Measurements from ENCODE around the gene CACNA2D3.
"Not testable (repeated sequence)": the region's sequence is repeated elsewhere in the genome, so short reads cannot be mapped to it uniquely, and the experiment has no call there.

The CACNA2D3 gene

GRCh38 chr3:55042591-55042990, 920.2 kb downstream of the CACNA2D3 start:
- DNase-seq, result no peak

- no peak for DNase-seq
Measured at GRCh38 chr3:55044486-55044885, 922.1 kb downstream of the CACNA2D3 start.

- no peak for DNase-seq
Measured at GRCh38 chr3:55059027-55059629, 936.8 kb downstream of the CACNA2D3 start.

DNA sequence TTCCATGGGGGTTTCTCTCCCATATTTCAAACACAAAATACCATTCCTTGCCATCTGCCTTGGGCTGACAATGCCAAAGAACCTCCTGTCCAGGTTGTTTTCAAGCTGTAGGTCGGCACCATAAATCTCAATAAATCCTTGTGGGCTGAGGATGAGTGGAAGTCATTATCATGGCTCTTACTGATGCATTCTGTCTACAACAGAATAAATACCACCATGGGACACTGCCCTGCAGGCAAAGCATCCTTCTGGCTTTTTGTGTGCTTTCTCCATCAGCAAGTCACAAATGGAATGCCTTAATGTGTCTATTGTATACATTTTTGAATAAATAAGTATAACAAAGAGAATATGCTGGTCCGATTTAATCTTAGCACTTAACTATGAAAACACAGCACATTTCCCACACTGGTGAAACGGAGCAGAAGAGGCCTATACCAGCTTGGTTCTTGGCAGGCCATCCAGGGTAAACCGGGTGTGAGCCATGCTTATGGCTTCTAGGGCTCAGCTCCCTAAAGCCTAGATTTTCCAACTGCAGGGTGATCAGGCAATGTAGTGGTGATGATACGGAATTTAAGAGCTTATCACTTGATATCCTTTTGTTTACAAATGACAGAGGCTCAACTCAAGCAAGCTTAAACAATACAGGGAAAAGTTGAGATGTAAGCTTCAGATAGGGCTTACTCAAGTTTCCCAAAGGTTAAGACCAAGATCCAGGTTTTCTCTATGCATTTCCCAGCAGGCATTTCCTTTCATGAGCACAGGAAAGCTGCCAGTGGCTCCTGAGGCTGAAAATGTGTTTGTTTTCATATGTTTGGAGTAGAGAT, 938.8 kb downstream of the CACNA2D3 start:
- no peak for DNase-seq

DNA sequence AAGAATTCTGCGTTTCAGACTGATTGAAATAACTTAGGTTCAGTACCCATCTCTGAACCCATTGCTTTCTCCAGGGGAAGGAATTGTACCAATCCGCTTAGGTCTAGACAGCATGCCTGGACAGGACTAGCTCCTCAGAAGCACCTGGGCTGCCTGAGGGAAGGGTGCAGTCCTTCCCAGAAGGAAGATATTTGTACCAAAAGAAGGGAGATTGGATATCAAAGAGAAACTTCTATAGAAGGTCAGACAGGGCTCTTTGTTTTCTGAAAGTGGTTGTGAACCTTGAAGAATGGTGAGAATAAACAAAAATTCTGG, 939.3 kb downstream of the CACNA2D3 start:
- no peak for DNase-seq

- no peak for DNase-seq
Measured at GRCh38 chr3:55064164-55064563, 941.8 kb downstream of the CACNA2D3 start.

DNA sequence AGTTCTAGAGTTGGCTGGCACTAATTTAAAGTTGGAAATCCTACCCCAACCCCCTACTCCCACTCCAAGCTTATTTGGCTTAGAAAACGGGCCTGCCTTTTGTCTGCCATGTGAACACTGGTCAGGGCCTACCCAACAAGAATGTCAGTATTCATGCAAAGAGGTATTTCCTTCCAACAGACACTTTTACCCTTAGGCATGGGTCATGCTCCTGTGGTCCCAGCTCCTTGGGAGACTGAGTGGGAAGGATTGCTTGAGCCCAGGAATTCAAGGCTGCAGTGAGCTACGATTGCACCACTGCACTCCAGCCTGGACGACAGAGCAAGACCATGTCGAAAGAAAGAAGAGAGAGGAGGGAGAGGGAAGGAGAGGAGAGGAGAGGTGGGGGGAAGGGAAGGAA, 943.0 kb downstream of the CACNA2D3 start:
- no peak for DNase-seq

GRCh38 chr3:55066551-55067047, 944.2 kb downstream of the CACNA2D3 start:
- DNase-seq, result no peak

DNA sequence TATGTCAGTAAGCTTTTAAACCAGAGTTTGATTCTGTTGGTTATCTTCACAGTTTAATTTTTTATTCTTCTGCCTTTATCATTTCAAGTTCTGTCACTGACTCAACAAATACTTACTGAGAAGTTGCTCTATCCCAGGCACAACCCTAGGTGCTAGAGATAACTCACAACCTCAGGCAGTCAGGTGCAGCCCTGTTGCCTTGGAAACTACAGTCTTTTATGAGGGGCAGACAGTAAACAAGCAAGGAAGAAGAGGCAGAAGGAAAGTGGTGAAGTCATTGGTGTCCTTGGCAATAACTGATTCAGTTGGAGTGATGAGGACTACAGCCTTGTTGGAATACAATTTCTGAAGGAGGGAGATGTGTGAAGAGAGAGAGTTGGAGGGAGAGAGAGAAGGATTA, 947.6 kb downstream of the CACNA2D3 start:
- no peak for DNase-seq

DNA sequence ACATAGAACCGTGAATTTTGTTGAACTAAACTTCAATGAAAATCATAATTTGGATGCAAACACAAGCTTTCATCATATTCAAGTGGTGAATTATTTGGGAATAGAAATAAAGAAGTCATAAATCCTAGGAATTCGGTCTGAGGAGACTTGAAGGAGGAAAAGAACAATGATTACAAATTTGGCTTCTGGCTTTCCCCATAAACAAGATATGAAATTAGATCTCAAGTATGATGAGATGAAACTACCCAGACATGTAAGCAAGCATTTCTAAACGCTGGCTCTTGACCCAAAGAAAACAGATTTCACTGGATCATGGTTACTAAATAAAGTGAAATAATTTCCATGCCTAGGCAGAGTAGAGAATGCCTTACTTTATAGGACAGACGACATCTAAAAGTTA, 952.4 kb downstream of the CACNA2D3 start:
- no peak for DNase-seq

GRCh38 chr3:55075846-55076245, 953.5 kb downstream of the CACNA2D3 start:
- no peak for DNase-seq

- DNase-seq, result no peak
Measured at GRCh38 chr3:55077726-55078125, 955.4 kb downstream of the CACNA2D3 start.

GRCh38 chr3:55078876-55079275, 956.5 kb downstream of the CACNA2D3 start:
- no peak for DNase-seq

DNA sequence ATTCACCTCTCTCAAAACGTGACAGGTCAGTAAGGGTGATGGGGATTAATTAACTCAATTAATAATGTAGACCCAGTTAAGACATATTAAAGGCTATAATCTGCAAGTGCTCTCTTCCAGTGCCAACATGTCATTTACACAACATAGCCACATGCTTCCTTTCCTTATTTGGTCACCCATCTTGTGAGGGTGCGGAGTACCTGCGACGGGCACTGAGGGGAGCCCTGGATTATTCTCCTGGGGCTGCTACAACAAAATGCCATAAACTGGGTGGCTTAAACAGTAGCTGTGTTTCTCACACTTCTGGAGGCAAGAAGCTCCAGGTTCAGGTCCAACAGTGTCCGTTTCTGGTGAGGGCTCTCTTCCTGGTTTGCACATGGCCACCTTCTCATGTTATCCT, 962.9 kb downstream of the CACNA2D3 start:
- no peak for DNase-seq

- DNase-seq, result no peak
Measured at GRCh38 chr3:55089211-55089610, 966.9 kb downstream of the CACNA2D3 start.

- DNase-seq, result no peak
Measured at GRCh38 chr3:55090291-55090690, 967.9 kb downstream of the CACNA2D3 start.

DNA sequence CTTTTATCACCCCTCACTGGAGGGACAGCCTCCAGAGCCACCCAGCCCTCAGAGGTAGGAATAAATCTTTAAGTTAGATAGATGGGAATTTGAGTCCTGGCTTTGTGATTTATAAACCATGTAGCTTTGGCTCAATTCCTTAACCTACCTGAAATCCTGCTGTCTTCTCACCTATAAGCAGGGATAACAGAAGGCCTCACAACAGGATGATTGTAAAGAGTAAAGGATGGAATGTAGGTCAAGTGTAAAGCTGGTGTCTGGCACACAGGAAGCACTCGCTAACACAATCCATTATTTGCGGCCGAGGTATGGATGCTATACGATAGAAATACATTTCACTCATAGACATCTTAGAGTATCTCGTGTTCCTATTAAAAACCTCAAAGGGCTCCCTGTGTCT, 968.4 kb downstream of the CACNA2D3 start:
- DNase-seq, result no peak

- no peak for DNase-seq
Measured at GRCh38 chr3:55091381-55092225, 969.3 kb downstream of the CACNA2D3 start.

DNA sequence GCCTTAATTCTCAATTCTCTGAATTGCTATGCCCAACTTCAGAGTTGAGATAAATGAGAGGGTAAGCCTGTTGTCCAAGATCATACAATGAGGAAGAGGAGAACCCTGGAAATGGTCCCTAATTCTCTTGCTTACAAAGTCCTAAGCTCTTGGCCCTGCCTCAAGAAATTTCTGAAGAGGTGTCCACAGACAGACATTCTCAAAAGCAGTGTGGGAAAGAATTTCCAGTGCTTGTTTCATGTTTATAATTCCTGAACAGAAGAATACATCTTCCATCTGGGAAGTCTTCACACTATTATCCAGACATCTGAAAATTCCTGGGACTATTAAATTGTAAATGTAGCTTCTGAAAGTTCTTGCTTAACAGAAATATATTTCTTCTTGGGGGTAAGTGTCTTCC, 972.3 kb downstream of the CACNA2D3 start:
- no peak for DNase-seq

GRCh38 chr3:55097441-55097840, 975.1 kb downstream of the CACNA2D3 start:
- DNase-seq, result no peak

GRCh38 chr3:55105647-55106046, 983.3 kb downstream of the CACNA2D3 start:
- no peak for DNase-seq

GRCh38 chr3:55107187-55107586, 984.8 kb downstream of the CACNA2D3 start:
- DNase-seq, result no peak

GRCh38 chr3:55111906-55112305, 989.6 kb downstream of the CACNA2D3 start:
- not testable (repeated sequence) for DNase-seq
